Omental fat pad (tissue), 4 donors: Measurements from ENCODE around the gene CNPY4. TPM values are rescaled to one million over a fixed set of nuclear protein-coding genes. Genes with fewer than 3 reads are reported as not detected.

Experiments
- ATAC-seq: fragments of 150-250 bp; one replicate; pipeline ENCODE4 v1.9.1; 2016; ENCODE audit warnings: mild to moderate bottlenecking, moderate library complexity; ENCODE audit not compliant: low FRiP score
- DNase-seq: peaks from one replicate; pipeline ENCODE4 v3.0.0-alpha.2; 2019; ENCODE audit warnings: low spot score
- CTCF ChIP-seq, 3 donors: fragments of 450-650 bp; IDR thresholded peaks; one replicate each; pipeline ENCODE4 v1.5.1; 2016 to 2017; ENCODE audit warnings: antibody characterized with exemption in 3 of 3, mild to moderate bottlenecking in 3 of 3, moderate library complexity in 2 of 3
- total RNA-seq, 4 donors: library from RNA; depleted of rRNA; stranded (reverse); fragments of >200 nt; gene quantifications; one replicate each; pipeline ENCODE4 v1.1.0, GENCODE V29; 2016

Gene CNPY4
- total RNA-seq: 10 to 100 TPM in 2 of 4 donors, 1 to 10 TPM in 2; 5.8 to 18.6 (median 9.6) TPM

GRCh38 chr7:100119072-100119969 is at the start of gene CNPY4, which contains the start of gene TAF6:
CNPY4 (plus strand) TSS chr7:100119634; CDS start chr7:100119745, 111 bp downstream.
TAF6 (minus strand) TSS chr7:100119358; CDS start chr7:100114209, 5,149 bp downstream.
- no peak for TF ChIP-seq CTCF (IDR thresholded peaks at IDR 0.05)
- peak; percentile 76 for DNase-seq
- peak; percentile 92 for ATAC-seq

- TF ChIP-seq CTCF (IDR thresholded peaks at IDR 0.05): no peak
- ATAC-seq: no peak
Measured at GRCh38 chr7:100069991-100070390, 49.4 kb upstream of the CNPY4 start.

GRCh38 chr7:100071018-100071723 is 48.3 kb upstream of the CNPY4 start:
- no peak for ATAC-seq
- no peak for TF ChIP-seq CTCF (IDR thresholded peaks at IDR 0.05)
- no peak for DNase-seq

More at GRCh38 chr7:100069991-100070390, 49.4 kb upstream of the CNPY4 start:
- no peak for DNase-seq

GRCh38 chr7:100072462-100072861 is 47.0 kb upstream of the CNPY4 start:
- no peak for TF ChIP-seq CTCF (IDR thresholded peaks at IDR 0.05)
- no peak for DNase-seq
- ATAC-seq: no peak

GRCh38 chr7:100074841-100075240 is 44.6 kb upstream of the CNPY4 start:
- TF ChIP-seq CTCF (IDR thresholded peaks at IDR 0.05): no peak
- no peak for DNase-seq
- no peak for ATAC-seq

- DNase-seq (no peak), ATAC-seq (no peak)
- TF ChIP-seq CTCF (IDR thresholded peaks at IDR 0.05): no peak
Measured at GRCh38 chr7:100075418-100075817, 44.0 kb upstream of the CNPY4 start.
